ENCODE measurements around the gene ATP8B3. TPM values are rescaled to one million over a fixed set of nuclear protein-coding genes. Genes with fewer than 3 reads are reported as not detected.

Gene ATP8B3
- total and polyA plus RNA-seq, 5 donors from 2014 or later: 1.1 to 12.2 (median 3.2) TPM

GRCh38 chr19:1758231-1758577 lies 53.9 kb downstream of the ATP8B3 start:
- no peaks in the 10 kb centered on the region for H3K9me3 ChIP-seq (ENCODE audit: control insufficient read depth in 2 of 2, low read length in 2 of 2)
- no peak overlapping the region for H3K4me3 ChIP-seq (ENCODE audit: low read depth, low read length)
- Mint-ChIP-seq H3K4me1 (peaks cover 0 to 15% (median under 1%) of the 10 kb centered on the region in 4 donors), H3K9me3 (no peaks in the 10 kb centered on the region), H3K36me3 (no peaks in the 10 kb centered on the region), H3K27ac (no peak overlapping the region), H3K4me3 (no peak overlapping the region), H3K27me3 (peaks cover 67% of the 10 kb centered on the region)
- peaks cover 7% of the 10 kb centered on the region for H3K27me3 ChIP-seq (ENCODE audit: control insufficient read depth, insufficient read depth, low read length)
- peaks cover 7% of the 10 kb centered on the region for H3K4me1 ChIP-seq (ENCODE audit: control insufficient read depth, insufficient read depth, low read length, poor library complexity, severe bottlenecking)
- no peak for ATAC-seq (ENCODE audit: low read depth in 2 of 2)
- DNase-seq: no peak
- H3K27ac ChIP-seq (ENCODE audit: insufficient read depth, low read length, poor library complexity, severe bottlenecking): no peak overlapping the region
- no peaks in the 10 kb centered on the region for H3K36me3 ChIP-seq (ENCODE audit: control insufficient read depth, insufficient read depth, low read length)

GRCh38 chr19:1757468-1758230 lies 54.4 kb downstream of the ATP8B3 start:
- Mint-ChIP-seq H3K27ac (no peak overlapping the region), H3K4me3 (no peak overlapping the region), H3K27me3 (peaks cover 66% of the 10 kb centered on the region), H3K9me3 (no peaks in the 10 kb centered on the region), H3K36me3 (no peaks in the 10 kb centered on the region), H3K4me1 (peaks cover 0 to 15% (median under 1%) of the 10 kb centered on the region in 4 donors)
- Histone ChIP-seq H3K27ac (ENCODE audit: insufficient read depth, low read length, poor library complexity, severe bottlenecking) (no peak overlapping the region), H3K4me3 (ENCODE audit: low read depth, low read length) (no peak overlapping the region), H3K4me1 (ENCODE audit: control insufficient read depth, insufficient read depth, low read length, poor library complexity, severe bottlenecking) (peaks cover 7% of the 10 kb centered on the region), H3K36me3 (ENCODE audit: control insufficient read depth, insufficient read depth, low read length) (no peaks in the 10 kb centered on the region), H3K27me3 (ENCODE audit: control insufficient read depth, insufficient read depth, low read length) (peaks cover 7% of the 10 kb centered on the region), H3K9me3 (ENCODE audit: control insufficient read depth in 2 of 2, low read length in 2 of 2) (no peaks in the 10 kb centered on the region)
- ATAC-seq (ENCODE audit: low read depth in 2 of 2): no peak
- DNase-seq: no peak

GRCh38 chr19:1756705-1757465 lies 55.2 kb downstream of the ATP8B3 start:
- Mint-ChIP-seq H3K4me1 (peaks cover 0 to 15% (median under 1%) of the 10 kb centered on the region in 4 donors), H3K4me3 (peak overlapping the region in 1 of 4 donors; percentile 56), H3K27me3 (peaks cover 71% of the 10 kb centered on the region), H3K27ac (no peak overlapping the region), H3K9me3 (no peaks in the 10 kb centered on the region), H3K36me3 (no peaks in the 10 kb centered on the region)
- peaks cover 7% of the 10 kb centered on the region for H3K27me3 ChIP-seq (ENCODE audit: control insufficient read depth, insufficient read depth, low read length)
- no peaks in the 10 kb centered on the region for H3K36me3 ChIP-seq (ENCODE audit: control insufficient read depth, insufficient read depth, low read length)
- ATAC-seq (ENCODE audit: low read depth in 2 of 2) (no peak), DNase-seq (no peak)
- H3K9me3 ChIP-seq (ENCODE audit: control insufficient read depth in 2 of 2, low read length in 2 of 2): no peaks in the 10 kb centered on the region
- no peak overlapping the region for H3K4me3 ChIP-seq (ENCODE audit: low read depth, low read length)
- peaks cover 7% of the 10 kb centered on the region for H3K4me1 ChIP-seq (ENCODE audit: control insufficient read depth, insufficient read depth, low read length, poor library complexity, severe bottlenecking)
- no peak overlapping the region for H3K27ac ChIP-seq (ENCODE audit: insufficient read depth, low read length, poor library complexity, severe bottlenecking)

GRCh38 chr19:1756264-1756663 lies 55.8 kb downstream of the ATP8B3 start:
- H3K27ac ChIP-seq (ENCODE audit: insufficient read depth, low read length, poor library complexity, severe bottlenecking): no peak overlapping the region
- H3K27me3 ChIP-seq (ENCODE audit: control insufficient read depth, insufficient read depth, low read length): peaks cover 7% of the 10 kb centered on the region
- Mint-ChIP-seq H3K27ac (peak overlapping the region in 1 of 3 donors; percentile 14), H3K4me1 (peaks cover 0 to 20% (median 2%) of the 10 kb centered on the region in 4 donors), H3K27me3 (peaks cover 71% of the 10 kb centered on the region), H3K36me3 (no peaks in the 10 kb centered on the region), H3K9me3 (no peaks in the 10 kb centered on the region), H3K4me3 (no peak overlapping the region)
- H3K36me3 ChIP-seq (ENCODE audit: control insufficient read depth, insufficient read depth, low read length): no peaks in the 10 kb centered on the region
- DNase-seq (no peak), ATAC-seq (ENCODE audit: low read depth in 2 of 2) (no peak)
- H3K4me1 ChIP-seq (ENCODE audit: control insufficient read depth, insufficient read depth, low read length, poor library complexity, severe bottlenecking): peaks cover 7% of the 10 kb centered on the region
- H3K4me3 ChIP-seq (ENCODE audit: low read depth, low read length): no peak overlapping the region
- H3K9me3 ChIP-seq (ENCODE audit: control insufficient read depth in 2 of 2, low read length in 2 of 2): no peaks in the 10 kb centered on the region

GRCh38 chr19:1755467-1756171 lies 56.5 kb downstream of the ATP8B3 start:
- H3K36me3 Mint-ChIP-seq: no peaks in the 10 kb centered on the region
- peaks cover 0 to 19% (median 2%) of the 10 kb centered on the region in 4 donors for H3K4me1 Mint-ChIP-seq
- H3K27ac Mint-ChIP-seq: peak overlapping the region in 1 of 3 donors; percentile 41
- H3K27me3 Mint-ChIP-seq: peaks cover 71% of the 10 kb centered on the region
- Histone ChIP-seq H3K36me3 (ENCODE audit: control insufficient read depth, insufficient read depth, low read length) (no peaks in the 10 kb centered on the region), H3K27me3 (ENCODE audit: control insufficient read depth, insufficient read depth, low read length) (peaks cover 10% of the 10 kb centered on the region), H3K4me1 (ENCODE audit: control insufficient read depth, insufficient read depth, low read length, poor library complexity, severe bottlenecking) (peaks cover 7% of the 10 kb centered on the region), H3K9me3 (ENCODE audit: control insufficient read depth in 2 of 2, low read length in 2 of 2) (no peaks in the 10 kb centered on the region), H3K4me3 (ENCODE audit: low read depth, low read length) (no peak overlapping the region), H3K27ac (ENCODE audit: insufficient read depth, low read length, poor library complexity, severe bottlenecking) (no peak overlapping the region)
- H3K9me3 Mint-ChIP-seq: no peaks in the 10 kb centered on the region
- ATAC-seq (ENCODE audit: low read depth in 2 of 2) (no peak), DNase-seq (no peak)
- peak overlapping the region in 1 of 4 donors; percentile 47 for H3K4me3 Mint-ChIP-seq

GRCh38 chr19:1754636-1755466 lies 57.2 kb downstream of the ATP8B3 start:
- Histone ChIP-seq H3K36me3 (ENCODE audit: control insufficient read depth, insufficient read depth, low read length) (no peaks in the 10 kb centered on the region), H3K4me3 (ENCODE audit: low read depth, low read length) (no peak overlapping the region), H3K9me3 (ENCODE audit: control insufficient read depth in 2 of 2, low read length in 2 of 2) (no peaks in the 10 kb centered on the region), H3K27me3 (ENCODE audit: control insufficient read depth, insufficient read depth, low read length) (peaks cover 10% of the 10 kb centered on the region), H3K4me1 (ENCODE audit: control insufficient read depth, insufficient read depth, low read length, poor library complexity, severe bottlenecking) (peaks cover 13% of the 10 kb centered on the region), H3K27ac (ENCODE audit: insufficient read depth, low read length, poor library complexity, severe bottlenecking) (no peak overlapping the region)
- H3K27ac Mint-ChIP-seq: no peak overlapping the region
- H3K27me3 Mint-ChIP-seq: peaks cover 71% of the 10 kb centered on the region
- DNase-seq (peak in 1 of 3 donors; percentile 57), ATAC-seq (ENCODE audit: low read depth in 2 of 2) (no peak)
- peaks cover 0 to 24% (median 4%) of the 10 kb centered on the region in 4 donors for H3K4me1 Mint-ChIP-seq
- H3K9me3 Mint-ChIP-seq: peaks cover 0 to 3% (median 0%) of the 10 kb centered on the region in 7 donors
- H3K4me3 Mint-ChIP-seq: no peak overlapping the region
- no peaks in the 10 kb centered on the region for H3K36me3 Mint-ChIP-seq

GRCh38 chr19:1754018-1754635 lies 57.9 kb downstream of the ATP8B3 start:
- Mint-ChIP-seq H3K4me1 (peaks cover 0 to 24% (median 4%) of the 10 kb centered on the region in 4 donors), H3K4me3 (no peak overlapping the region), H3K27me3 (peaks cover 65% of the 10 kb centered on the region), H3K27ac (no peak overlapping the region), H3K9me3 (peaks cover 0 to 4% (median 0%) of the 10 kb centered on the region in 7 donors), H3K36me3 (no peaks in the 10 kb centered on the region)
- Histone ChIP-seq H3K36me3 (ENCODE audit: control insufficient read depth, insufficient read depth, low read length) (no peaks in the 10 kb centered on the region), H3K27me3 (ENCODE audit: control insufficient read depth, insufficient read depth, low read length) (peaks cover 10% of the 10 kb centered on the region), H3K4me1 (ENCODE audit: control insufficient read depth, insufficient read depth, low read length, poor library complexity, severe bottlenecking) (peaks cover 20% of the 10 kb centered on the region), H3K27ac (ENCODE audit: insufficient read depth, low read length, poor library complexity, severe bottlenecking) (no peak overlapping the region), H3K4me3 (ENCODE audit: low read depth, low read length) (no peak overlapping the region), H3K9me3 (ENCODE audit: control insufficient read depth in 2 of 2, low read length in 2 of 2) (no peaks in the 10 kb centered on the region)
- DNase-seq: no peak
- ATAC-seq (ENCODE audit: low read depth in 2 of 2): no peak
